Neural cell (in vitro differentiated cells): ENCODE results near the gene HVCN1.

ENCODE experiments used
- CTCF ChIP-seq: fragments of 450-650 bp; IDR thresholded peaks from 2 replicates; pipeline ENCODE4 v1.5.1; 2014; ENCODE audit warnings: antibody characterized with exemption, mild to moderate bottlenecking, moderate library complexity; ENCODE audit not compliant: poor library complexity, severe bottlenecking
- EP300 ChIP-seq: fragments of 450-650 bp; conservative IDR thresholded peaks from 2 replicates; pipeline ENCODE4 v1.6.1; 2014; ENCODE audit warnings: antibody characterized with exemption, mild to moderate bottlenecking, moderate library complexity; ENCODE audit not compliant: poor library complexity, severe bottlenecking
- EZH2 ChIP-seq: fragments of 200-600, 300-800 bp; shearing (Covaris generic), sonication (generic); IDR thresholded peaks from 2 replicates; pipeline ENCODE4 v1.6.1; 2014; ENCODE audit warnings: antibody characterized with exemption, low read length, borderline replicate concordance, mild to moderate bottlenecking; ENCODE audit not compliant: insufficient read depth, poor library complexity, severe bottlenecking

DNA sequence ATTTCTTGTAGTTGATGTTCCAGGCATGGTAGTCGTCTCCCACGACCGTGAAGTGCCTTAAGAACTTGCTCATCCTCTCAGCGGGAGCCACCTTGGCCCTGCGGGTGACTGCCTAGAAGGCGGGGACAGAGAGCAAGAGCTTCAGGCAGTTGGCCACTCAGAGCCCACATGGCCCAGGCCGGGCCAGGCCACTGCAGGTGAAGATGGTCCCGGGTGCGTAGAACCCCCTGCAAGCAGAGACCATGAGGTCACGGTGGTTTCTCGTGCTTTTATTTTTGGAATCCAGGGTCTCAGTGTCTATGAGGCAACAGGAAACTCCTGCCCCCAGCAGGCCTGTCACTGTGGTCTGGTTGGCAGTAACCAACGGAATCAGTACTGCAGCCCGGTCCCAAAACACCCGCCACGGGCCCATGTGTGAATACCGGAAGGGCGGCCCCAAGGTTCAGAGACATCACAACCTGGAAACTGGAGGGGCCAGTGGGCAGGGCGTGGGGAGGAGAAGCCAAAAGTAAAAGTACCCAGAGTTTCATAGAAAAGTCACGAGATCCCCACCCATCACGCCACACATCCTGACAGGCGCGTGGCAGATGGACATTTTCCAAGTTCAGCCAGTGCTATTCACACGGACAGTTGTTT lies 27.5 kb downstream of the HVCN1 start:
- TF ChIP-seq EP300 (no peak), CTCF (no peak), EZH2 (no peak)
